HepG2 (cell line): Measurements from ENCODE around the gene SLC8B1. TPM values are rescaled to one million over a fixed set of nuclear protein-coding genes. Genes with fewer than 3 reads are reported as not detected.

Source experiments
- ATAC-seq: fragments of 200-7000 bp; cut with Tn5 transposase; 3 replicates; pipeline ENCODE4 v1.9.1; 2020; ENCODE audit warnings: mild to moderate bottlenecking, moderate library complexity
- BruUV-seq: library from RNA; stranded (reverse); fragments of 400-500 nt; replicated peaks from 2 replicates; lab custom pipeline; 2021; lab: Mats Ljungman, UMichigan
- CTCF ChIA-PET: fragments of 300-600 bp; formaldehyde crosslinking; extraction: SDS; loops from one replicate; lab custom pipeline; 2021; ENCODE audit warnings: low total read pairs, inconsistent platforms, low intra/inter-chr PET ratio; lab: Yijun Ruan, JAX
- POLR2A ChIA-PET: fragments of 350-600 bp; sonication (Branson Sonifier 250); formaldehyde crosslinking; loops from one replicate; lab custom pipeline; 2020; ENCODE audit warnings: antibody characterized with exemption, inconsistent platforms; lab: Yijun Ruan, JAX
- DNase-seq: peaks from one replicate; pipeline ENCODE4 v3.0.0-alpha.2; 2015; ENCODE audit warnings: low spot score
- FAIRE-seq: peaks from 3 replicates; lab custom pipeline; 2011; peaks lifted over from hg19 to GRCh38; lab: Jason Lieb, UNC
- H2AFZ ChIP-seq: one replicate; pipeline ENCODE4 v1.6.1; 2011; ENCODE audit warnings: low read length, inconsistent platforms
- H3K27ac ChIP-seq: fragments of 300-600 bp; 3 replicates; pipeline ENCODE4 v1.8.0; 2011; ENCODE audit warnings: mixed run types, mild to moderate bottlenecking, mixed read lengths, low read length, inconsistent platforms; ENCODE audit not compliant: insufficient read depth; ENCODE audit errors: extremely low read length
- H3K27me3 ChIP-seq, 2 experiments: fragments of 200-600 bp in 1 of 2; 2 replicates in 1 of 2; 3 replicates in 1 of 2; pipeline versions ENCODE4 v1.6.0 to v1.8.0; 2011; ENCODE audit warnings: low read length in 2 of 2, mild to moderate bottlenecking in 2 of 2, moderate library complexity in 2 of 2, inconsistent platforms in 1 of 2; ENCODE audit not compliant: insufficient read depth in 2 of 2, control insufficient read depth in 1 of 2
- H3K36me3 ChIP-seq, 2 experiments: fragments of 200-600 bp in 1 of 2; replicated peaks in 1 of 2; 2 replicates in 1 of 2; 3 replicates in 1 of 2; pipeline versions ENCODE4 v1.5.1 to v1.8.0; 2011; ENCODE audit warnings: low read length in 2 of 2, inconsistent platforms in 1 of 2; ENCODE audit not compliant: insufficient read depth in 2 of 2, control insufficient read depth in 1 of 2
- H3K4me1 ChIP-seq: 2 replicates; pipeline ENCODE4 v1.5.1; 2012; ENCODE audit warnings: low read length, inconsistent platforms; ENCODE audit not compliant: insufficient read depth
- H3K4me2 ChIP-seq: 2 replicates; pipeline ENCODE4 v1.6.0; 2011; ENCODE audit warnings: low read depth, low read length, inconsistent platforms
- H3K4me3 ChIP-seq, 3 experiments: fragments of 200-600 bp in 1 of 3; sonication (generic), shearing (Covaris generic) in 1 of 3; replicated peaks in 1 of 3; 2 replicates each; pipeline ENCODE4 v1.5.1; 2011 to 2016; ENCODE audit warnings: low read length in 3 of 3, inconsistent platforms in 2 of 3, low read depth in 2 of 3, mild to moderate bottlenecking in 2 of 3, control low read depth in 1 of 3, mixed read lengths in 1 of 3; ENCODE audit not compliant: insufficient read depth in 1 of 3
- H3K79me2 ChIP-seq: one replicate; pipeline ENCODE4 v1.6.1; 2011; ENCODE audit warnings: low read length, inconsistent platforms; ENCODE audit not compliant: insufficient read depth
- H3K9ac ChIP-seq: 2 replicates; pipeline ENCODE4 v1.6.0; 2011; ENCODE audit warnings: mild to moderate bottlenecking, low read depth, low read length, inconsistent platforms; ENCODE audit not compliant: insufficient read depth
- H3K9me3 ChIP-seq: 2 replicates; pipeline ENCODE4 v1.5.1; 2012; ENCODE audit warnings: mild to moderate bottlenecking, low read length
- H4K20me1 ChIP-seq: 2 replicates; pipeline ENCODE4 v1.6.0; 2011; ENCODE audit warnings: inconsistent platforms, mild to moderate bottlenecking, low read length, moderate library complexity; ENCODE audit not compliant: insufficient read depth
- EED ChIP-seq: sonication (generic); formaldehyde crosslinking; IDR thresholded peaks from 2 replicates; pipeline ENCODE4 v1.5.0; 2020; ENCODE audit warnings: mild to moderate bottlenecking, missing genetic modification reagents
- ELF4 ChIP-seq: sonication (generic); formaldehyde crosslinking; IDR thresholded peaks from 2 replicates; pipeline ENCODE4 v1.5.0; 2020; ENCODE audit warnings: missing genetic modification reagents, mild to moderate bottlenecking, moderate library complexity, borderline replicate concordance
- MAFG ChIP-seq: sonication (generic); formaldehyde crosslinking; IDR thresholded peaks from 2 replicates; pipeline ENCODE4 v1.5.1; 2020; ENCODE audit warnings: mild to moderate bottlenecking, missing genetic modification reagents
- NFYB ChIP-seq: sonication (generic); formaldehyde crosslinking; IDR thresholded peaks from 2 replicates; pipeline ENCODE4 v1.4.0; 2020; ENCODE audit warnings: missing genetic modification reagents
- ZBTB1 ChIP-seq: sonication (generic); formaldehyde crosslinking; IDR thresholded peaks from 2 replicates; pipeline ENCODE4 v1.4.0; 2020; ENCODE audit warnings: missing genetic modification reagents, borderline replicate concordance
- ZBTB3 ChIP-seq: sonication (generic); formaldehyde crosslinking; IDR thresholded peaks from 2 replicates; pipeline ENCODE4 v1.4.0; 2020; ENCODE audit warnings: low read depth, mild to moderate bottlenecking, moderate library complexity, missing genetic modification reagents, borderline replicate concordance
- ZFP1 ChIP-seq: IDR thresholded peaks from 2 replicates; pipeline ENCODE4 v1.6.1; 2016
- ZNF784 ChIP-seq: sonication (generic); formaldehyde crosslinking; IDR thresholded peaks from 2 replicates; pipeline ENCODE4 v1.5.1; 2020; ENCODE audit warnings: missing genetic modification reagents, mild to moderate bottlenecking, borderline replicate concordance
- ZNF891 ChIP-seq: sonication (generic); formaldehyde crosslinking; IDR thresholded peaks from 2 replicates; pipeline ENCODE4 v1.5.0; 2020; ENCODE audit warnings: mild to moderate bottlenecking, missing genetic modification reagents
- WGBS: methylation state at CpG from one replicate; pipeline ENCODE4 v1.1.6; 2017; ENCODE audit warnings: low lambda C conversion rate; 5-methylcytosine and 5-hydroxymethylcytosine counted together
- in situ Hi-C: cut with HindIII; loops from 2 replicates; pipeline ENCODE4 v1.10.0; 2017; ENCODE audit warnings: low pct_unique_long_range_greater_than_20kb; ENCODE audit not compliant: extremely low pct_ligation_motif_present
- intact Hi-C: fragments of 100-400 bp; cut with micrococcal nuclease; formaldehyde crosslinking; loops from one replicate; pipeline ENCODE4 v1.10.0; 2022; ENCODE audit not compliant: unreplicated experiment
- polyA plus RNA-seq, 8 experiments: library from polyadenylated mRNA; depleted of rRNA in 3 of 8; stranded (reverse) in 7 of 8; unstranded in 1 of 8; fragments of >200 nt; fragmentation: Illumina TruSeq in 4 of 8; extraction: Trizol in 4 of 8; gene quantifications; 2 replicates each; pipeline versions ENCODE4 v1.2.1 to v1.2.3, GENCODE V29; 2011 to 2016; ENCODE audit warnings: low read depth in 4 of 8, missing spikeins in 1 of 8, mixed read lengths in 1 of 8; ENCODE audit not compliant: insufficient read depth in 1 of 8
- total RNA-seq, 5 experiments: library from RNA; depleted of rRNA; stranded (reverse); fragments of >200 nt; fragmentation: Illumina TruSeq; extraction: Trizol; gene quantifications; 2 replicates each; pipeline ENCODE4 v1.2.3, GENCODE V29; 2016; ENCODE audit warnings: low read depth in 1 of 5

The SLC8B1 gene
- total and polyA plus RNA-seq, 2 of the 13 experiments (the other 11 are each of a cell fraction or from before 2014, with no cell fraction given) = 6.8 to 8.0 TPM

GRCh38 chr12:113381220-113381619 is 46.3 kb upstream of the SLC8B1 start:
- in situ Hi-C loops (no loop called here), intact Hi-C loops (no loop called here)
- H3K36me3 ChIP-seq = peaks cover 5 to 16% of the 10 kb centered on the region in 2 experiments; a peak in 4 of 5 replicates
- no peak overlapping the region for H3K9ac ChIP-seq
- H3K27me3 ChIP-seq = no peaks in the 10 kb centered on the region
- H3K27ac ChIP-seq = no peak overlapping the region
- H3K4me2 ChIP-seq = no peak overlapping the region
- FAIRE-seq = no peak
- TF ChIP-seq ZBTB1 = no peak
- no peak for TF ChIP-seq ZBTB3 (CRISPR knock-in tag)
- no peak for TF ChIP-seq ZNF891 (CRISPR knock-in tag)
- TF ChIP-seq ZFP1 (CRISPR knock-in tag) = no peak
- TF ChIP-seq, all 625 proteins: peak for 0
- no peaks in the 10 kb centered on the region for H4K20me1 ChIP-seq
- ATAC-seq (no peak), DNase-seq (no peak)
- no peaks in the 10 kb centered on the region for H3K9me3 ChIP-seq
- BruUV-seq = no TSS peak
- POLR2A ChIA-PET = no interaction called here
- CTCF ChIA-PET = no interaction called here
- no peak overlapping the region for H3K4me3 ChIP-seq
- no peaks in the 10 kb centered on the region for H3K4me1 ChIP-seq
- H2AFZ ChIP-seq = no peak overlapping the region
- 89% methylated on average over 11 of the region's 11 CpGs for WGBS
- H3K79me2 ChIP-seq = no peaks in the 10 kb centered on the region

- no peak overlapping the region for H3K4me2 ChIP-seq
- WGBS = over 99% methylated on average over 3 of the region's 3 CpGs
- TF ChIP-seq ZNF784 (CRISPR knock-in tag) (no peak), EED (CRISPR knock-in tag) (no peak), ELF4 (no peak), NFYB (CRISPR knock-in tag) (no peak), MAFG (CRISPR knock-in tag) (no peak)
- CTCF ChIA-PET = no interaction called here
- no TSS peak for BruUV-seq
- no peak for ATAC-seq
- POLR2A ChIA-PET = no interaction called here
- in situ Hi-C loops = no loop called here
- H3K27ac ChIP-seq = no peak overlapping the region
- no peak for DNase-seq
- no peak overlapping the region for H2AFZ ChIP-seq
- no peak overlapping the region for H3K4me3 ChIP-seq
- H3K79me2 ChIP-seq = no peaks in the 10 kb centered on the region
- no peak for FAIRE-seq
- no peaks in the 10 kb centered on the region for H3K4me1 ChIP-seq
- H4K20me1 ChIP-seq = no peaks in the 10 kb centered on the region
- no peaks in the 10 kb centered on the region for H3K27me3 ChIP-seq
- no peak overlapping the region for H3K9ac ChIP-seq
- intact Hi-C loops = no loop called here
- H3K36me3 ChIP-seq = peaks cover 8 to 19% of the 10 kb centered on the region in 2 experiments; a peak in 3 of 5 replicates
- H3K9me3 ChIP-seq = no peaks in the 10 kb centered on the region
Measured at GRCh38 chr12:113378291-113378690, 43.4 kb upstream of the SLC8B1 start.
